ENCODE results near the gene RACK1.

The RACK1 gene

GRCh38 chr5:181233801-181234454 is 9.8 kb downstream of the RACK1 start:
- no peak overlapping the region for H2AK5ac ChIP-seq (ENCODE audit: low read length)
- no peak overlapping the region for H2BK15ac ChIP-seq (replicated peaks; ENCODE audit: low read depth)
- no peak overlapping the region for H2BK5ac ChIP-seq (ENCODE audit: low read length)
- no peak overlapping the region for H3K27ac ChIP-seq (ENCODE audit: low read depth, low read length)
- no peak overlapping the region for H3K18ac ChIP-seq (ENCODE audit: low read length)
- no peak overlapping the region for H3K9ac ChIP-seq (ENCODE audit: low read length)
- H3K4me2 ChIP-seq (ENCODE audit: low read length), result no peak overlapping the region
- H3K79me2 ChIP-seq (ENCODE audit: control insufficient read depth, insufficient read depth, low read length), result peaks cover 2% of the 10 kb centered on the region
- peaks cover 6% of the 10 kb centered on the region for H3K79me1 ChIP-seq (ENCODE audit: low read length)
- H3K4me3 ChIP-seq (ENCODE audit: low read length), result no peak overlapping the region
- H4K8ac ChIP-seq (ENCODE audit: low read depth, low read length), result no peak overlapping the region
- H3K27me3 ChIP-seq (ENCODE audit: insufficient read depth, low read length, poor library complexity), result no peaks in the 10 kb centered on the region
- no peak overlapping the region for H2BK120ac ChIP-seq (ENCODE audit: low read depth, low read length)
- H4K5ac ChIP-seq (ENCODE audit: low read length), result no peak overlapping the region
- WGBS (ENCODE audit: extremely low coverage, insufficient coverage, low lambda C conversion rate), result no CpG with 5 or more reads among the region's 24 CpGs
- peaks cover 31% of the 10 kb centered on the region for H3K36me3 ChIP-seq (ENCODE audit: control insufficient read depth, insufficient read depth, low read length)
- H3K4ac ChIP-seq (ENCODE audit: low read depth, low read length), result no peak overlapping the region
- DNase-seq, result no peak
- H3K4me1 ChIP-seq (ENCODE audit: control insufficient read depth, low read depth, low read length), result no peaks in the 10 kb centered on the region
- no peak overlapping the region for H3K23ac ChIP-seq (ENCODE audit: low read length)
- no peak overlapping the region for H3K56ac ChIP-seq (ENCODE audit: low read length)

GRCh38 chr5:181233088-181233800 is 10.5 kb downstream of the RACK1 start:
- Histone ChIP-seq H3K27ac (ENCODE audit: low read depth, low read length) (no peak overlapping the region), H3K9ac (ENCODE audit: low read length) (no peak overlapping the region), H3K27me3 (ENCODE audit: insufficient read depth, low read length, poor library complexity) (no peaks in the 10 kb centered on the region), H3K79me1 (ENCODE audit: low read length) (peaks cover 4% of the 10 kb centered on the region), H4K5ac (ENCODE audit: low read length) (no peak overlapping the region), H3K4ac (ENCODE audit: low read depth, low read length) (no peak overlapping the region), H3K18ac (ENCODE audit: low read length) (no peak overlapping the region), H2AK5ac (ENCODE audit: low read length) (no peak overlapping the region), H2BK120ac (ENCODE audit: low read depth, low read length) (no peak overlapping the region), H2BK5ac (ENCODE audit: low read length) (no peak overlapping the region), H4K8ac (ENCODE audit: low read depth, low read length) (no peak overlapping the region), H3K4me1 (ENCODE audit: control insufficient read depth, low read depth, low read length) (no peaks in the 10 kb centered on the region), H3K79me2 (ENCODE audit: control insufficient read depth, insufficient read depth, low read length) (no peaks in the 10 kb centered on the region), H3K23ac (ENCODE audit: low read length) (no peak overlapping the region), H3K56ac (ENCODE audit: low read length) (no peak overlapping the region), H3K4me2 (ENCODE audit: low read length) (no peak overlapping the region), H3K4me3 (ENCODE audit: low read length) (no peak overlapping the region), H2BK15ac (replicated peaks; ENCODE audit: low read depth) (no peak overlapping the region), H3K36me3 (ENCODE audit: control insufficient read depth, insufficient read depth, low read length) (peaks cover 28% of the 10 kb centered on the region)
- no peak for DNase-seq
- WGBS (ENCODE audit: extremely low coverage, insufficient coverage, low lambda C conversion rate), result 100% methylated on average over 1 of the region's 16 CpGs

- H3K4me1 ChIP-seq (ENCODE audit: control insufficient read depth, low read depth, low read length), result no peaks in the 10 kb centered on the region
- no peak overlapping the region for H3K9ac ChIP-seq (ENCODE audit: low read length)
- no CpG with 5 or more reads among the region's 18 CpGs for WGBS (ENCODE audit: extremely low coverage, insufficient coverage, low lambda C conversion rate)
- no peak overlapping the region for H3K4me2 ChIP-seq (ENCODE audit: low read length)
- no peak overlapping the region for H4K8ac ChIP-seq (ENCODE audit: low read depth, low read length)
- H2BK15ac ChIP-seq (replicated peaks; ENCODE audit: low read depth), result no peak overlapping the region
- H4K5ac ChIP-seq (ENCODE audit: low read length), result no peak overlapping the region
- no peak overlapping the region for H3K18ac ChIP-seq (ENCODE audit: low read length)
- H3K36me3 ChIP-seq (ENCODE audit: control insufficient read depth, insufficient read depth, low read length), result peaks cover 22% of the 10 kb centered on the region
- no peak overlapping the region for H3K56ac ChIP-seq (ENCODE audit: low read length)
- H3K27me3 ChIP-seq (ENCODE audit: insufficient read depth, low read length, poor library complexity), result no peaks in the 10 kb centered on the region
- H3K27ac ChIP-seq (ENCODE audit: low read depth, low read length), result no peak overlapping the region
- no peak for DNase-seq
- H3K79me2 ChIP-seq (ENCODE audit: control insufficient read depth, insufficient read depth, low read length), result no peaks in the 10 kb centered on the region
- H2BK5ac ChIP-seq (ENCODE audit: low read length), result no peak overlapping the region
- no peak overlapping the region for H2AK5ac ChIP-seq (ENCODE audit: low read length)
- no peaks in the 10 kb centered on the region for H3K79me1 ChIP-seq (ENCODE audit: low read length)
- H2BK120ac ChIP-seq (ENCODE audit: low read depth, low read length), result no peak overlapping the region
- no peak overlapping the region for H3K23ac ChIP-seq (ENCODE audit: low read length)
- no peak overlapping the region for H3K4me3 ChIP-seq (ENCODE audit: low read length)
- no peak overlapping the region for H3K4ac ChIP-seq (ENCODE audit: low read depth, low read length)
Measured at GRCh38 chr5:181232593-181232992, 11.1 kb downstream of the RACK1 start.

GRCh38 chr5:181231432-181231831 is 12.3 kb downstream of the RACK1 start:
- Histone ChIP-seq H3K4me2 (ENCODE audit: low read length) (no peak overlapping the region), H3K79me2 (ENCODE audit: control insufficient read depth, insufficient read depth, low read length) (no peaks in the 10 kb centered on the region), H2BK5ac (ENCODE audit: low read length) (no peak overlapping the region), H3K4me1 (ENCODE audit: control insufficient read depth, low read depth, low read length) (no peaks in the 10 kb centered on the region), H4K8ac (ENCODE audit: low read depth, low read length) (no peak overlapping the region), H3K56ac (ENCODE audit: low read length) (no peak overlapping the region), H2AK5ac (ENCODE audit: low read length) (no peak overlapping the region), H2BK15ac (replicated peaks; ENCODE audit: low read depth) (no peak overlapping the region), H3K18ac (ENCODE audit: low read length) (no peak overlapping the region), H3K79me1 (ENCODE audit: low read length) (no peaks in the 10 kb centered on the region), H3K23ac (ENCODE audit: low read length) (no peak overlapping the region), H3K36me3 (ENCODE audit: control insufficient read depth, insufficient read depth, low read length) (peaks cover 13% of the 10 kb centered on the region), H3K4me3 (ENCODE audit: low read length) (no peak overlapping the region), H3K27ac (ENCODE audit: low read depth, low read length) (no peak overlapping the region), H4K5ac (ENCODE audit: low read length) (no peak overlapping the region), H3K27me3 (ENCODE audit: insufficient read depth, low read length, poor library complexity) (no peaks in the 10 kb centered on the region), H3K9ac (ENCODE audit: low read length) (no peak overlapping the region), H2BK120ac (ENCODE audit: low read depth, low read length) (no peak overlapping the region), H3K4ac (ENCODE audit: low read depth, low read length) (no peak overlapping the region)
- WGBS (ENCODE audit: extremely low coverage, insufficient coverage, low lambda C conversion rate), result no CpG with 5 or more reads among the region's 7 CpGs
- DNase-seq, result no peak

- no CpG with 5 or more reads among the region's 6 CpGs for WGBS (ENCODE audit: extremely low coverage, insufficient coverage, low lambda C conversion rate)
- Histone ChIP-seq H3K79me1 (ENCODE audit: low read length) (peaks cover 2% of the 10 kb centered on the region), H3K27ac (ENCODE audit: low read depth, low read length) (no peak overlapping the region), H3K27me3 (ENCODE audit: insufficient read depth, low read length, poor library complexity) (no peaks in the 10 kb centered on the region), H3K79me2 (ENCODE audit: control insufficient read depth, insufficient read depth, low read length) (no peaks in the 10 kb centered on the region), H3K4me3 (ENCODE audit: low read length) (no peak overlapping the region), H3K18ac (ENCODE audit: low read length) (no peak overlapping the region), H3K4me2 (ENCODE audit: low read length) (no peak overlapping the region), H2BK15ac (replicated peaks; ENCODE audit: low read depth) (no peak overlapping the region), H3K4ac (ENCODE audit: low read depth, low read length) (no peak overlapping the region), H4K8ac (ENCODE audit: low read depth, low read length) (no peak overlapping the region), H2AK5ac (ENCODE audit: low read length) (no peak overlapping the region), H3K23ac (ENCODE audit: low read length) (no peak overlapping the region), H2BK120ac (ENCODE audit: low read depth, low read length) (no peak overlapping the region), H2BK5ac (ENCODE audit: low read length) (no peak overlapping the region), H3K9ac (ENCODE audit: low read length) (no peak overlapping the region), H3K36me3 (ENCODE audit: control insufficient read depth, insufficient read depth, low read length) (peaks cover 4% of the 10 kb centered on the region), H4K5ac (ENCODE audit: low read length) (no peak overlapping the region), H3K56ac (ENCODE audit: low read length) (no peak overlapping the region), H3K4me1 (ENCODE audit: control insufficient read depth, low read depth, low read length) (no peaks in the 10 kb centered on the region)
- DNase-seq, result no peak
Measured at GRCh38 chr5:181230551-181230950, 13.2 kb downstream of the RACK1 start.

Data from mesendoderm (in vitro differentiated cells).